HuH-7 (cell line): ENCODE results near the gene STK11IP.

ENCODE experiments used
- DNase-seq: peaks from one replicate; pipeline ENCODE4 v3.0.0; 2011; ENCODE audit warnings: low spot score

STK11IP gene

GRCh38 chr2:219656526-219656925 lies 58.9 kb downstream of the STK11IP start:
- DNase-seq = no peak

- no peak for DNase-seq
These were observed 60.7 kb downstream of the STK11IP start for GRCh38 chr2:219658196-219658846.

DNA sequence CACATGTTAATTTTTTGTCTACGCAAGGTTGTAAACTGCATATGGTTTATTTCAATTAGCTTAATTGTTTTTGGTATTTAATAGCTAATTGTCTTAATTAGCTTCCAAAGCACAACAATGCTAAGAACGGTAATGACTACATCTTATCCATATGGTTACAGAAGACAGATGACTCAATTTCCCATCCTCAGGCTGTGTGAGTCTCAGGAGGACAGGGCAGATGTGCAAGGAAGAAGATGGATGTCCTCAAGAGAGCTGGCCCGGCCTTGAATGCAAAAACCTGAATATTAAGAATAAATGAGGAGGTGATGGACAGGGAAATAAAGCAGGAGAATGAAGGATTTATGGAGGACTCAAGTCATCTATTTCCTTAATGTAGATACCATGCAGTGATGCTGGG lies 61.2 kb downstream of the STK11IP start:
- DNase-seq = no peak

DNA sequence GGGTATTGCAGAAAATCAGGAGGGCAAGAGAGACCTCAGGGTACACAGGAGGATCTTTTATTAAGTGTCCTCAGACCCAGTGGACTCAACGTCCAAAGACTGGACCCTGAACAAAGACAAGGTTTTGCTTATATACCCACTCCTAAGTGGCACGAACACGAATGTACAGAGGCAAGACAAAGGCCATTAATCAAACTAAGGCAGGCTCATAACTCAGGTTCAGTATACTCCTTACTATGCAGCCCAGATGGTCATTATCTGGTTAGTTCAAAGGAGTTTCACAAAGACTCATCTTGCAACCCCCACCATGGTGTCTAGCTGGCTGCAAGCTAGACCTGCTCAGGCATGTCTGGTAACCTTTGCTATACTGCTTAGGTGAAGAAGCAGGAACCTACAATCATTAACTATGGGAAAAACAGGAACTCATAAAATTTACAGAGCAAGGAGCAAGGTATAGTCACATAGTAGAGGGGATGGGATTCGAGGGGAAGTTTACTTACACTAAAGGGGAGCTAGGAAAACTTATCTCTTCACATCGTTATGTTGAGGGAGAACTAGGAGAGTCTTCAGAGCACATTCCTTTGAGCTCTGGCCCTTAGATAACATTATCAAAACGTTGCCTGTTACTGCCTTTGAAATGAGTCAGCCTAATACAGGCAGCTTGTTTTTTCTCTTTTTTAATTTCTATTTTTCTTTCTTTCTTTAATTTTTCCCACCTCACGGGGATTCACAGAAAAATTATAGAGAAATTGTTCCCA lies 63.7 kb downstream of the STK11IP start:
- DNase-seq = no peak

DNA sequence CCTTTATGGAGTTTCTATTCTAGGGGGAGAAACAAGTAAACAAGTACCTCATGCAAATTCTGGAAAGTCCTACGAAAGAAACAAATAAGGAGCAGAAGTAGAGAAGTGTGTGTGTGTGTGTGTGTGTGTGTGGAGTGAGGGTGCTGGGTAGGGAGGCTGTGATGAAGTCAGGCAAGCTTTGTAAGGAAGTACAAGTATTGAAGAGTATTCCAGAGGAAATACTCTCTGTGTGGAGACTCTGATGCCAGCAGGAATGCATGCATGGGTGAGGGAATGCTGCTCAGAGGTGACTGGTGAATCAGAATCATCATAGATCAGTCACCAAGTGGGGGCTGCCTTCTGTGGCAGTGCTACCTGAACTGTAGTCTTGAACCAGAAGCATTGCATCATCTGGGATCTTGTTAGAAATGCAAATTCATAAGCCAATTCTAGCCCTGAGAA lies 64.3 kb downstream of the STK11IP start:
- no peak for DNase-seq

- DNase-seq = no peak
These were observed 64.9 kb downstream of the STK11IP start for GRCh38 chr2:219662566-219662965.

- no peak for DNase-seq
These were observed 65.6 kb downstream of the STK11IP start for GRCh38 chr2:219663116-219663762.

DNA sequence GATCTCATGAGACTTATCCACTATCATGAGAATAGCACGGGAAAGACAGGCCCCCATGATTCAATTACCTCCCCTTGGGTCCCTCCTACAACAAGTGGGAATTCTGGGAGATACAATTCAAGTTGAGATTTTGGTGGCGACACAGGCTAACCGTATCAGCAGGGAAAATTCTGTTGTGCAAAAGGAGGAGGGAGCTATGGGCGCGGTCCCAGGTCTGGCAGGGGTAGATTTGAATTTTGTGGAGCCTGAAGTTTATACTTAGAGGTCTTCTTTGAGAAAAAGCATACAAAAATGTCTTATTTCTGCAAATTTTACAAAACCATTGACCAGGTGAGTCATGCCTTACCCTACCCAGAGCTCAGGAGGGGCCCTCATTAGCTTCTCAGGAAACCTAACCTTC lies 66.4 kb downstream of the STK11IP start:
- DNase-seq = no peak

DNA sequence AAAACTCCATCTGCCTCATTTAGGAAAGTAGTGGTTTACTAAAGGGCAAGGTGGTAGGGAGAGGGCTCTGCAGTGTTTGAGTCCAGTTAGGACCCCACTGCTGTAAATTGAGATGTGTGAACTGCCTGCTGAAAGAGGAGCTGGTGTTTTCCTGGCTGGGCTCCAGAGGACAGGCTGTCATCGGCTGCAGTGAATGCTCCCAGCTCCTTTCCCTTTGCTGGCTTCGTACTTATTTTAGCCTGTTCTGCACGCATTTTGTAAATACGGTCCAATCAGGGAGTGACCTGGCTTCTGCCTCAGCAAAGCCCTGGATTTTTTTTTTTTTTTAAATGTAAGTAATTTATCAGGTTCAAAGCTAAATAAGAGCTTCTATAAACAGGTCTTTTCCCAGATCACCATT lies 67.3 kb downstream of the STK11IP start:
- DNase-seq = no peak

- no peak for DNase-seq
These were observed 68.3 kb downstream of the STK11IP start for GRCh38 chr2:219665926-219666325.
